ENCODE results near the gene JARID2.

Gene JARID2

DNA sequence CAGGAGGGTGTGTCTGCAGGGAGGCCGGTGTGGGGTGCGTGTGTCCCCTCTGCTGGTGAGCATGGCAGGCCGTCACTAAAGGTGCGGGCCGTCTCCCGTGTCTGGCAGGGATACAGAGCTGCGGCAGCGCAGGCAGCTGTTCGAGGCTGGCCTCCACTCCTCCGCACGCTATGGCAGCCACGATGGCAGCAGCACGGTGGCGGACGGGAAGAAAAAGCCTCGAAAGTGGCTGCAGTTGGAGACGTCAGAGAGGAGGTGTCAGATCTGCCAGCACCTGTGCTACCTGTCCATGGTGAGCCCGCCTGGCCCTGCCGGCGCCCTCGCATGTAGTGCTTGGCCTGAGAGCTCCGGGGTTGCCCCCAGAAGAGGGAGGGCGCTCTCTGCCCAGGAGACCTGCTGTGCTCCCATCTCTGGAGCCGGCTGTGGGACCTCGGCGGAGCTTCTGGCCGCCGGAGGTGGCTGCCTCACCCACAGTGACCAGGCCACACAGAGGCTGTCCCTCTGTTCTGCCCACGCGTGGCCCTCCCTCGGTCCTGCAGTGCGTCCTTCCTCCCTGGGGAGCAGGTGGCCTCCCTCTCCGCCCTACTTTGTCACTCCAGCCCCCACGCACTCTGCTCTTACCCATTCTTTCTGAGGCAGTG lies 267.4 kb downstream of the JARID2 start:
- no peak for DNase-seq

DNA sequence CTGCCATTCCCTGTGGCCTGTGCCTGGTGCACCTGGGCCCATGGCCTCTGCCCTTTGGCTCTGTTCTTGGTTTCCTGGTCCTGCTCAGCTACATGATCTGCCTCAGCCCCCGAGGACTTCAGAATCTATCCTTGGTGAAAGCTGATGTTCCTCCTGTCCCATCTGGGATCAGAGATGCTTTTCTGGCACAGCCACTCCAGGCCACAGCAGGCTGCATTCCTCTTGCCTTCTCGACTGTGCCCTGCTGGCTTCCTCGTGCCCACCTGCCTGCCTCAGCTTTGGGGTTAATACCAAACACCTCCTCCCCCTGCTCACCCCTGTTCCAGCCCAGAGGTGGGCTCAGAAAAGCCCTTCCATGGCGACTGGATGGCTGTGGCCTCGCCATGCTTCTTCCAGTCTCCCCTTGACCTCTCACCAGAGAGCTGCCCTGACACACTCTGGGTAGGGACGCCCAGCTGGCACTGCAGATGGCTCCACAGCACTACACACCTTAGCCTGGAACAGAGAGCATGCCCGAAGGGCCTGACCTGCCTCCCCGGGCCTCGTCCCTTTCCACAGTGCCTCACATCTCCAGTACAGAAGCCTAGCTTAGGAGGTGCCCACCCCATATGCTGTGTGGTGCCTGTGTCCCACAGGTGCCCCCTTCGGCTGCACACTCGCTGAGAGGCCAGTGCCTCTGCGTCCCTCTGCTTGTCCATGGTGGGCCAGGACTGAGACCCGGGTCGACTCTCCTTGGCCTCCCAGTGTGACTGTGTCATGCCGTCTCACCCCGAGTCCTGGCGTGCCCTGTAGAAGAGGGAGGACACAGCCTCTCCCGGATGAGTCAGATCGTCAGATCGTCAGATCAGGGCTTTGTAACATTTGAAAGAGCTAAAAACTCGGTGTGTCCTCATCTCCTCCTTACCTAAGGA lies 268.2 kb downstream of the JARID2 start:
- DNase-seq = no peak

DNA sequence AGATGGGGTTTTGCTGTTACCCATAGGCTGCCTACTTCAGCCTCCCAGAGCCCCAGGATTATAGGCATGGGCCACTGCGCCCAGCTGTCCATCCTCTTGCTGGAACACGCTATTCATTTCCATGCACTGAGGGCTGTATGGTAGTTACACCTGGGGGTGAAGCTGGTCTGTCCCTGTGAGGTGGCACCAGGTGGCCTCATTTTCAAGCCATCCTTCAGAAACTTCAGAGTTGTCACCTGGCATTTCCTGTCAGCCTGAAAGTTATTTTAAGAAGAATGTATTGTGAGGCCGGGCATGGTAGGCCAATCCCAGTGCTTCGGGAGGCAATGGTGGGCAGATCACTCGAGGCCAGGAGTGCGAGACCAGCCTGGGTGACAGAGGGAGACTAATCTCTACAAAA lies 269.4 kb downstream of the JARID2 start:
- DNase-seq = no peak

DNA sequence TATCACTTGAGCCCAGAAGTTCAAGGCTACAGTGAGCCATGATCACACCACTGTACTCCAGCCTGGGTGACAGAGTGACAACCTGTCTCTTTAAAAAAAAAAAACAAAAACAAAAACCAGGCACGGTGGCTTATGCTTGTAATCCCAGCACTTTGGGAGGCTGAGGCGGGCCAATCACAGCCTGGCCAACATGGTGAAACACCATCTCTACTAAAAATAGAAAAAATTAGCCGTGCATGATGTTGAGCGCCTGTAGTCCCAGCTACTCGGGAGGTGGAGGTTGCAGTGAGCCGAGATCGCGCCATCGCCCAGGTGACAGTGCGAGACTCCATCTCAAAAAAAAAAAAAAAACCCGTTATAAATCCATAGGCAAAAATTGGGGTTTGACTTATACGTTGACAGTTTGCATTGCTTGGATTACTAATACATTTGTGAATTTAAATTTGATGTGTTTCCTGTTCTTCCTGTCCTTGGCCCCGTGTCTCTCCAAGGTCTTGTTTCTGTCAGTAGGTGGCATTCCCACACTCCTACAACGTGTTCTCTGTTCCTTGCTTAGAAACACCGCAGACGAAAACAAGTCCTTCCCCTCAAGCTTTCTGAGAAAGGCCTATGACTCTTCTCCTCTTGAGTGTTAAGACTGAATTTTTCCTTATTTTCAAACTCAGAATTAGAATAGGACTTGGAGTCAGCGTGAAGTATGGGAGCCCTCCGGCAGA lies 269.9 kb downstream of the JARID2 start:
- DNase-seq = no peak

DNA sequence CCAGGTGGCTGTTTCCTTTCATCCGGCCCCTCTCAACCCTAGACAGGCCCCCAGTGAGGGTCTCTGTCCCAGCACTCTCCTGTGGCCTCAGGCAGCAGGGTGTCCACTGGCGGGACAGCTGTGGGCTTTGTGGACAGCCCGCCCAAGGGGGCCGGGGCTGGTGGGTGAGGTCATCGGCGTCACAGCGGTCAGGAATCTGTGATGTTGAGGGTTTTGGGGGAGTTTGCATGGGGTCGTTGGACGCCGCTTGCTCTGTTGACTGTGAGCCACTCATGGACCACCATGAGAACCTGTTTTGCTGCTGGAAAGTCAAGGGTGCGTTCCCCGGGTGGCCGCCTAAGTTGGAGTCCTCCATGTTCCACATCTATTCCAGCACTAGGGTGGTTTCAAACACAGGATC lies 270.5 kb downstream of the JARID2 start:
- DNase-seq = no peak

DNA sequence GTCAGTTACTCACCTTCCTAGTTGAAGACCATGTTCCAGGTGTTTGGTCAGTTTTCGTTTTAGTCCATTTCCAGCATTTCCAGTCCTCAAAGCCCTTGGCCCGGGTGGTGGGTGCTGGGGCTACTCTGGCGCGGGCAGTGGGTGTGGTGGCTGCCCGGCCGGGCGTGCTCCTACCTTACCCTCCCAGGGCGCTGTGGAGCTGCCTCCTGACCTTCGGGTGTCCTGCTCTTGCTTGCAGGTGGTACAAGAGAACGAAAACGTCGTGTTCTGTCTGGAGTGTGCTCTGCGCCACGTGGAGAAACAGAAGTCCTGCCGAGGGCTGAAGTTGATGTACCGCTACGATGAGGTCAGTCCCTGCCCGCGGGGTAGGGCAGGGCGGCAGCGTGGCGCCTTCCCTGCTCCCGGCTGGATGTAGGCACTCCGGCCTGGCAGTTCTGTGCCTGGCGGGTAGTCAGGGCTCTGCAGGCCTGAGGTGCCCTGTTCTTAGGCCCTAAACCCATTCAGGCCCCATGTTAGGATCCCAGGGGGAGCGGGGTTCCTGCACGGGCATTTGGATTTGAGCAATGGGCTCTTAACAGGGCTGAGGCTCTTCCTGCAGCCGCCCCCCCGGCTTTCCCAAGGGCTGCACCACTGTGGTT lies 271.2 kb downstream of the JARID2 start:
- no peak for DNase-seq

DNA sequence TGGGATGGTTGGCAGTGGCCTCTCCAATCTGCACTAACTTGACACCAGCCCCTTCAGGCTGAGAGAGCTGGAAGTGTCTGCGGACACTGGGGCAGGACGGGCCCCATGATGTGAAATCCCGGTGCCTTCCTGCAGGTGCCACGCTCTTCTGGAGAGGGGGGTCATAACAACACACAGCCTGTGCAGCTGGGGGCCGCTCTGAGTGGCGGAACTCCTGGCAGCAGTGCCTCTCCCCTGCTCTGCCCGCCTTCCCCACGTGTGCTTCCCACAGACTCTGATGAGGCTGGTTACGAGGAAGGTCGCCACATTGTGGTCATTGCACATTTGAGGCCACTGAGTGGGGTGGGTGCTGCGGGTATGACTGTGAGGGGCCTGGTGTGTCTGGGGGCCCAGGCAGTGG lies 271.7 kb downstream of the JARID2 start:
- no peak for DNase-seq

DNA sequence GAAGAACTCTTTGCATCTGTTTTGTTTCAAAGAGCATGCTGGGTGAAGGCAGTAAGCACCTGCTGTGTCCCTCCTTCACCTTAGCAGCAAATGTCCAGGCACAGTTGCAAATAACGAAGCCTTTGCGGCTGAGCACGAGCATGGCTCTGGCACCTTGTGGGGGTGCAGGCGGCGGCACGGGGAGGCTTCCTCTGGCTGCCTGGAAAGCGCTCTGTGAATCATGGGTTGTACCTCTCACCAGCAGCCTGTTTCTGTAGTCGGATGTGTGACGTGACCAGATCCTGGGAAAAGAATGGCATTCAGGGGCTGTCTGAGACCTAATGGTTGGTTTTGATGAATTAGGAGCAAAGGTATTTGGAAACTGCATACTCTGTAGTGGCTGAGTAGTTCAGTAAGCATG lies 272.2 kb downstream of the JARID2 start:
- no peak for DNase-seq

DNA sequence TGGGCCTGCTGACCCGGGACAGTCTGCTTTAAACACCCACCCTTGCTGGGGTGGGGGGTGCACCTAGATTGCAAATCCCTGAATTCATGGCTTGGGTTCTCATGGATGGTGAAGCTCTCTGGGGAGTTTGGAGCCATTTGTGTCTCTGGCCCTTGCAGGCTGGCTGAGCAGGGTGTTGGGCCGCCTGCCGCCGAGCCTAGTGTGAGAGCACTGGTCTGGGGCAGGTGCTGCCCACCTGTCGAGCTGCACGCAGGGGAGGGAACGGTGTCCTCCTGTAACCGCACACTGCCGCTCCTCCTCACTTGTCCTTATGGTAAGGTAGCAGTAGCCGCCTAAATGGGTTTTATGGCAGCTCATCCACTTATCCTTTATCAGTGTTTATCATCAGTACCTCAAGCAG lies 273.0 kb downstream of the JARID2 start:
- DNase-seq = no peak

DNA sequence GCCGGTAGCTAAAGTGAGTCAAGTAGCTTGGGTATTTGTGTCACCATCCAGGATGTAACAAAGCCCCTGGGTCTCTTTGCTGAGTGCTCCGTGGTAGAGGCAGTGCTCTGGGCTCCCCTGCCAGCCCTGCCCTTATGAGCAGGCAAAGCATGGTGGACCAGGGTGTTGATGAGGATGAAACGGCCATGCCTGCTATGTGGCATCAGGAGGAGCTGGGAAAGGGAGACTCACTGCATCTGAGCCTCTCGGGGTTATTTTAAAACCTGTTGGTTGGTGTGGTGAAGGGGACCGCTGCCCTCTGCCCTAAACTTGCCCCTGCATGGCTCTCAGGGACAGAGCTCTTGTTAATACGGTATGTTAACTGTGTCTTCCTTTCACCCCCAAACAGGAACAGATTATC lies 273.8 kb downstream of the JARID2 start:
- DNase-seq = no peak

DNA sequence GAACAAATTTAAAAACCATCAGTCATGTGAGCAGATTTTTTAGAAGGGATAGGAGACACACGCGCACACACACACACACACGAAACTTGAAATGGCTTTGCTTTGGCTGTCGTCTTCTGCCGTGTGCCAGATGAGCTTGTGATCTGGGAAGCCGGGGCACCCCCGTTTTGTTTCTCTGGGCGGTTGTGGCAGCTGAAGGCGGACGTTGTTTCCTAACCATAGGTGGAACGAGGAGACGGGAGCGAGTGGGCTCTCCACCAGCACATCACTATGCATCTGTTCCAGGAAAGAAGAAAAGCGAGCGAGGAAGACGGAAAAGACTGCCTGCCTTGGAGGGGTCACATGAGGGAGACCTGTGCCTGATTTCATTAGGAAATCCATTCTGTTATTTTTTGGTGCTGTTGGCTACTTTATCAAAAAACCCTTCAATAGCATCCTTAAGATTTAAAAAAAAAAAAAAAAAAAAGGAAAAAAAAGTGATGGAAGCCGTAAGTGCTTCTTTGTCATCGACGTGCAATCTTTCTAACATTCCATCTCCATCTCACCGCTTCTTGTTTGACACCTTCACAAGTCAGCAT lies 274.8 kb downstream of the JARID2 start:
- DNase-seq = no peak

DNA sequence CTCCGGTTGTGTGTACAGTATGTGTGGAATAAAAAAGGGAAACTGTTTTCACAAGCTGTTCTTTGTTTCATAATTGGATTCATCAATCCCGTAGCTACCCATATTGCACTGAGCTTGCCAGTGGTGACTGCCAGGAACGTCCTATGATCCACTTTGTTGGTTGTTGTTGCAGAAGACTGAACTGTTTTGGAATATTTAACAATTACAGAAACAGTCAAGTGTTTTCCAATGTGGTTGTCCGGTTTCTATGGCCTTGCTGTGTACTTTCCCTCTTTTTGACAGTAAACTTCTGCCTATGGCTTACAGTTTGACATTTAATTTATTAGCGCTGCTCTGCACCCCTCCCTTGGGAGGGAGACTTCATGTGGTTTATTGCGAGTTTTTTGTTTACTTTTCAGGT lies 275.7 kb downstream of the JARID2 start:
- DNase-seq = peak; percentile 50 to 75

DNA sequence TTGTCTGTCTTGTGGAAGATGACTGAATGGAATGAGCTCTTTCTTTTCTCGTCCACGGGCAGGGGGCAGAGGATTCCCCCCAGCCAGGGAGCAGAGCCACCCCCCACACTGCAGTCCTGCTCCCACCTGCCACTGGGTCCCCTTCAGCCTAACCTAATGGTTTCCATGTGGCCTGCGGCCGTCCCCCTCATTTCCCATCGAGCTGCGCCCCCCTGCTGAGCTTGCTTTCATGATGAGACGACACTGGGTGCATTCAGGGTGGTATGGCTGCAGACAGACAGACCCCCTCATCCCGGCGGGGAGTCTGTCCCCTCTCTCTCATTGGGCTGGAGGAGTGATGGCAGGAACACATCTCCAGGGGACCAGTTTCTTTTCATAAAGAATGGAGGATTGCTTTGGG lies 276.2 kb downstream of the JARID2 start:
- no peak for DNase-seq

DNA sequence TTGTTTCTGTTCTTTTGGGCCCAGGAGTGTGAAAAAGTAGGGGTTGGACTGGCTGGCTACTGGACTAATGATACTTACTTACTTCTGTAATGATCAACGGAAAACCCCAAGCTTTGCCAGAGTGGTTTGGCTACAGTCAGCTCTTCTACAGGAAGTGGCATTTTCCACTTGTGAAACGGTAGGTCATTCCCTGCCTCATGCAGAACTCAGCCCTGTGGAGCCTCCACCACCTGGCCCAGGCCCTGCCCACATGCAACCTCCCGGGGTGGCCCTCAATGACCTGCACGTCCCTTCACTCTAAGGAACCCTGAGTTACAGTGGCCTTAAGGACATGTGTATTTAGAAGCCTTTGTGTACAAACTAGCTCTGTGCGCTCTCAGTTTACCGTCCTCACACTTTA lies 276.6 kb downstream of the JARID2 start:
- peak; percentile 59 to 60 for DNase-seq

DNA sequence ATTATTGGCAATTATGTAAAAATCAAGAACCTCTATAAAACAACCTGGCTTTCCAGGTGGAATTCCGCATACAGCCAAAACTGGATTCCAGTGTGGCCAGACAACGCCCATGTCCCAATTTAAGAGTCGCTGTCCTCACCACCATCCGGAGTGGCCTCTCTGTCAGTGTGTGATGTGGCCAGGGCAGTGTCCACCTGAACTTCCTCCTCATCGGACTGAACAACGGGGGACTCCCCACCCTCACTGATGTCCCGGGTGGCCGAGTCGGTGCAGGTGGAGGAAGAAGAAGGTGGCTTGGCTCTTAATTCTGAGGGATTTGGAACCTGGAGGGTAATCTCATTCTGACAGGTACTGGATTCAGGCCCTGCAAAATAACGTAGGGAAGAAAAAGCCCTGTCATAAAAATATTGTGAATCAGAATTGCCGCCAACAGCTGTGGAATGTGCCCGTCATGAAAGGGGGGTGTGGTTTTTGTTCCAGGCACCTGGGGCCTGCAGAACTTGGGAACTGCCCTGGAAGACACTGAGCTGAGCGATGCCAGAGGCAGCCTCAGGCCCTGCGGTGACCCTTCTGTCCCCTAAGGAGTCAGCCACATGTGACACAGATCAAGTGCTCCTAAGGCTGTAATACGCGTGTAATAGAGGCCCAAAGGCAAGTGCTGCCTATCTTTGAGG lies 277.1 kb downstream of the JARID2 start:
- DNase-seq = no peak

DNA sequence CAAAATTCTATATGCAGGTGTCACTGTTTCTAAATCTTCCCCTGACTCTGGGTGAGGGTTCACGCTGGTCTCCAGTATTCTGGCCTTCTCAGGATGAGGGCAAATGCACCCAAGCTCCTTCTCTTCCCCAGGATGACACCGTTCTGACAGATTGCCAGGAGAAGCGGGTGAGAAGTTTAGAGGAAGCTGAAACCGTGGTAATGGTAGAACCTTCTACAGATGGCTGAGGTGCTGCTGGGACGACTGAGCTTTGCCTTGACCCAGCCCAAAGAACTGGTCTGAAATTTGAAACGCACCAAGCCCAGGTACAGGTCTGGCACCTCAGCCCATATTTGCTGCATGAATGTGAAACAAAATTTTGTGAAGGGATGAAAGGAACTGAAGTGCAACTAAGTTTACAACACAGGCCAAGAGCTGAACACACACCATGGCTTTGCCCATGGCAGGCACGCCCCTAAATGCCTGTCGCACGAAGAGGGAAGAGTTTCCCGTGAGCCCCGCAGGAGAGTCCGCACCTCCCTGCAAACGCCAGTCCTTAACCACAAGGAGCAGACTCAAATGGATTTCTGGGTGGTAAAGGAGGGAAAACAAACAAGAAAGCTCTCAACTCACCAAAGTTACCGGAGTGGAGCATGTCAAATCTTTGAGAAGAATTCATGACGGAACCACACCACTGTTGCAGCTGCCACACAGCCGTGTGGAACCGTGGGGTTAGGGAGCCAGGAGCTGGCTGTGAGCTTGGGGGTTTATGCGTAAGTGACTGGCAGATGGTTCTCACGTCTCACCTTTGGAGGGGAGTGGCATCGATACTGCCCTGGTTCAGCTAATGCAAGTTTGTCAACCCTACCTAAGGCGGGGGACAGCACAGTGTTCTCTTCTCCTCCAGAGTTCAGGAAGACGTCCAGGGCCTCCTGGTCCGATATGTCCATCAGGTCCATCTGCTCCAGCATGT lies 278.1 kb downstream of the JARID2 start:
- DNase-seq = no peak

DNA sequence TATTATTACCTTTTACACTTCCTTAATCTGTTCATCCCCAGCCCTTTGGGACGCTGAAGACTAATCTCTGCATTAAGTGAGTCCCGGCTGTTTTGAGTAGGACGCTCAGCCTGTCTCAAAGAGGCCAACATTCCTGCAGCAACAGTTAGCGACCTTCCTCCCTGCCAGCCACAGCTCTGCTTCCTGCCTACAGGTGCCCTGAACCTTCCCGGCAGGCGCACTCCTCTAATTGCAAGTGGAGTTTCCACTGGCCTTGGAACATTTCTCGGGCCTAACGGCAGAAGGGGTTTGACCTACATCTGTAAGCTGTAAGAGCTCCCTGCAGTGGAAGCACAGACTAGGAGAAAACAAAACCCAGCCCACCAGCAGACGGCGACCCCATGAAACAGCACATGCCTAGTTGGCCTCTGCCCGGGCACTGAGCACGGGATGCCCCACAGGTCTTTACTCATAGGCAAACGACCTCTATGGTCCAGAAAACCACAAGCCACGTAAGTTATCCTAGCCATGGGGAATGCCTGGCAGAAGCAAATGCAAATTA lies 279.1 kb downstream of the JARID2 start:
- DNase-seq = no peak

DNA sequence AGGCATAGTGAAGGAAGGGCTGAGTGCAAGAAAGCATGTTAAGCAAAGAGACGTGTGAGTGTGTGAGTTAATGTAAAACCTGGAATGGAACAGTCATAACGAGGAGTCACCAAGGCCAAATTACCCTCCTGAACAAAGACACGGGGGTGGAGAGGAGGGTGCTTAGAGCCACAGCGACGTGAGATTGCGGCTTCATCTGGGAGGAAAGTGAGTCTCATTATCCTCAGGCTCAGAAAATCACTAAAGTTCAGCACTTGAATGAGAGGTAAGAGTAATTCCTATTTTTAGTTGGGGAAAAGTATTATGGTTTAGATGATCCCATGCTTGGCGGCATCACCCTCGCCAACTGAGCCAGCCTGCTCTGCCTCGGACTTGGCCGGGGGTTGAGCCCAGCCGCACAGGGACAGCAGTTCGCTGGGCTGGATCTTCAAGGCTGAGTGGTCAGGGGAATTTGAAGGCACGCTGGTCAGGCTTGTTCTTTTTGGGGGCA lies 280.4 kb downstream of the JARID2 start:
- no peak for DNase-seq

DNA sequence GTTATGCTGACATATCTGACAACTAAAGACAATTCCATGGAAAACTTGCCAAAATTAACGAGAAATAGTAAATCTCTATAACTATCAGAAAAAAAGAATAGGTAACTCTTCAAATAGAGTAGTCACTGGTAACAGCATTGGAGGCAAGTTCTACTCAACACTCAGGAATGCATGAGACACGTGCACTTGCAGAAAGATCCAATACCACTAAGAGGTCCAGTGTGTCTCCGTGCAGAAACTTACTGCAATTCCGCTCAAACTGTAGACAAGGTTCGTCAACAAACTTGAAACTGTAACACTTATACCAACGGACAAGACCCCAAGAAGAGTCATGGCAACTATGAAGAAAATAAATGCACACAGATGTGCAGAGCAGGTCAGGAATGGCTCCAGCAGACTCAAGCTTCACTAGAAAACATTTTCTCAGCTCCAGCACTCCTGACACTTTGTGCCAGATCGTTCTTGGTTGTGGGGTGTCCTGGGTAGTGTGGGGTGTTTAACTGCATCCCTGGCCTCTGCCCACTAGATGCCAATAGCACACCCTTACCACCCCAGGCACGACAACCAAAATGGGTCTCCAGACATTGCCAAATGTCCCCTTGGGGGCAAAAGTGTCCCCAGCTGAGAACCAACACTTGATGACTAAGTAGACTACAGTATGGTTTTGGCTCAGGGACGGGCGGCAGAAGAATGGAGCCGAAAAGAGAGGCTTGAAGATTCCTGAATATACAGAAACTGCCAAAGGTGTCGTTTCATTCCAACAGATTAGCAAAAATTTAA lies 282.2 kb downstream of the JARID2 start:
- no peak for DNase-seq

DNA sequence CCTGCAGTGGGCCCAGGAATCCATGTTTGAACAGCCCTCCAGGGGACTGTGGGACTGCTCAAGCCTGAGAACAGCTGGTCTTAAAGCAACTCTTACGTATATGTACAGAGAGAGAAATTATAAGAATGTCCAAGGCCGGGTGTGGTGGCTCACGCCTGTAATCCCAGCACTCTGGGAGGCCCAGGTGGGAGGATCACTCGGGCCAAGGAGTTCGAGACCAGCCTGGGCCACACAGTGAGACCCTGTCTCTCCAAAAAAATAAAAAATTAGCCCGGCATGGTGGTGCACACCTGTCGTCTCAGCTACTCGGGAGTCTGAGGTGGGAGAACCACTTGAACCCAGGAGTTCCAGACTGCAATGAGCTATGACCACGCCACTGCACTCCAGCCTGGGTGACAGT lies 283.0 kb downstream of the JARID2 start:
- DNase-seq = no peak

Measured in inflammatory macrophage treated with lipopolysaccharide for 1 hour (primary cell).